NCI-H748 (cell line): ENCODE measurements around the gene LRSAM1.
A peak's percentile ranks its signal among the peaks of the same experiment; 100 is the strongest.

Experiments used
- DNase-seq: peaks from one replicate; lab custom pipeline; 2025; ENCODE audit not compliant: unreplicated experiment; lab: John Stamatoyannopoulos, UW

Gene LRSAM1

GRCh38 chr9:127530206-127530941 lies 79.1 kb downstream of the LRSAM1 start:
- DNase-seq: no peak

DNA sequence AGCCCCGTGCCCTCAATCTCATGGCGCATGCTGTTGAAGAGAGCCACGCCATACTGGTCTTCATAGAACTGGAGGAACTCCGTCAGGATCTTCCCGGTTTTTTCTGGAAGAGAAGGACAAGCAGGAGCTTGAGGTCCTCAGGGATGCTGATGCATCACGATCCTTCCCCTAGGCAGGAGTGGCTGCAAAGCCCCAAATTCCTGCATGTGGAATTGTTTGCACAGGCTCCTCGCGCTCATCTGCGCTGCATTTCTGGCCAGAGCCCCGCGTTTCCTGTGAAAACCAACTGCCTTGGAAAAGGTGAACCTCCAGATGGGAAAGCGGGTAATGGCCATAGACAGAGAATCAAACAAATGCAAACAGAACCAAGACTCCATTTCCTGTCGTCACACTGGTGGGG lies 80.4 kb downstream of the LRSAM1 start:
- peak; percentile 16 for DNase-seq

DNA sequence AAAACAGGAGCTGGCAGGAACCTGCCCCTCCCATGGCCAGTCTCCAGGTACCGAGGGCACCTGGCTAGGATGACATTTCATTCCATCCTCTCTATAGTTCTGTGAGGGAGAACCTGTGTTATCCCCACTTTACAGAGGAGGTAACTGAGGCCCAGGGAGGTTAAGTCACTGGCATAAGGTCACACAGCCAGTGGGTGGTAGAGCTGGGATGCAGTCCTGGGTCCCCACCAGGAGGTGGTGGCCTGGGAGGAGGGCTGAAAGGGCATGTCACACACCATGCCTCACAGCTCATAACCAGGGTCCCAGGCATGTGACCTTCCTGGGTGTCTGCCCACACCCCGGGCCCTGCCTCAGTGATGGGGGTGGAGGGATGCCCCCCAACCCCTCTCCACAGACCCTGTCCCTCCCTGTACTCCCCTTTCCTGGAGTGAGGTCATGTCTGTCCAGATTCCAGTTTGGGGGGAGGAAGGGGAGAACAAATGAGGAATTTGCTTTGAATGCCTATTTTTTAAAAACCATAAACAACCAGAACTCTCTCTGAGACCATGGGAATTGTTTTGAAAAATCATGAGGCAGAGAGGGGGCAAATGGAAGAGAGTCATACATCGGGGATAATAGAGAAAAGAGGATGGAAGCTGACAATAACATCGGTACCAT lies 83.1 kb downstream of the LRSAM1 start:
- no peak for DNase-seq

- DNase-seq: no peak
Observed at GRCh38 chr9:127534931-127535330, 83.6 kb downstream of the LRSAM1 start.

- no peak for DNase-seq
Observed at GRCh38 chr9:127535396-127535795, 84.1 kb downstream of the LRSAM1 start.

DNA sequence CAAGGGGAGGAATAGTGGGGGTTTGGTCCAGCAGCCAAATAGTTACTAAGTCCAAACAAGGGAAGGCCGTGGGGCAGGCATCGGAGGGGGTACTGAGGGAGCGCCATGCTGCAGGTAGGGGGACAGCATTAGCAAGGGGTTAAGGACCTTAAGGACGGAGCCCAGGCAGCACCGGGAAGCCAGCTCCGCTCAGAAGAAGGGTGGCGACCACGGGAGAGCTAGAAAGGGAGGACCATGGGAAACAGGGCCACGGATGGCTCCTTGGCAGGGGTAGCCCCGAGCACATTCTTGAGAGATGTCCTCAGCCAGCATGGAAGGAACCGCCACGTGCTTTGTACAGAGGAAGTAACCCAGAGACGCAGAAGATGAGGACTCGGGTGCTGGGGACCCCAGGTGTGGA lies 84.5 kb downstream of the LRSAM1 start:
- no peak for DNase-seq

- DNase-seq: no peak
Observed at GRCh38 chr9:127536499-127536898, 85.2 kb downstream of the LRSAM1 start.

DNA sequence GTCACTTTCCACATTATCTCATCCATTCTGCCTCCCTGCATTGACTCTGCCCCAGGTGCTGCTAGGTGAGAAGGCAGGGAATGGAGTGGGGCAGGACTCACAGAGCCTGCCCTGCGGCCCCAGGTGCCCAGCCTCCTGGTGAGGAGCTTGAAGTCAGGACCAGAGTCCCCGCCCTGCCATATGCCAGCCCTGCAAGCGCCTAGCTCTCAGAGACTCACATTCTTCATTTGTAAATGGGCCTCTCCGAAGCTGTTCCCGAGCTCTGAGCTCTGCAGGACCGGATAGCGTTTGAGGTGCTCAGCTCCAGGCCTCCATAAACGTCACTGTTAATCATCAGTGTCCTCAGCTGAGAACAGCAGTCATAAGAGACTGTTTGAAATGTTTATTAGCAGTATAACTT lies 85.7 kb downstream of the LRSAM1 start:
- no peak for DNase-seq

- no peak for DNase-seq
Observed at GRCh38 chr9:127537792-127538191, 86.5 kb downstream of the LRSAM1 start.

GRCh38 chr9:127538849-127539258 lies 87.5 kb downstream of the LRSAM1 start:
- DNase-seq: no peak

DNA sequence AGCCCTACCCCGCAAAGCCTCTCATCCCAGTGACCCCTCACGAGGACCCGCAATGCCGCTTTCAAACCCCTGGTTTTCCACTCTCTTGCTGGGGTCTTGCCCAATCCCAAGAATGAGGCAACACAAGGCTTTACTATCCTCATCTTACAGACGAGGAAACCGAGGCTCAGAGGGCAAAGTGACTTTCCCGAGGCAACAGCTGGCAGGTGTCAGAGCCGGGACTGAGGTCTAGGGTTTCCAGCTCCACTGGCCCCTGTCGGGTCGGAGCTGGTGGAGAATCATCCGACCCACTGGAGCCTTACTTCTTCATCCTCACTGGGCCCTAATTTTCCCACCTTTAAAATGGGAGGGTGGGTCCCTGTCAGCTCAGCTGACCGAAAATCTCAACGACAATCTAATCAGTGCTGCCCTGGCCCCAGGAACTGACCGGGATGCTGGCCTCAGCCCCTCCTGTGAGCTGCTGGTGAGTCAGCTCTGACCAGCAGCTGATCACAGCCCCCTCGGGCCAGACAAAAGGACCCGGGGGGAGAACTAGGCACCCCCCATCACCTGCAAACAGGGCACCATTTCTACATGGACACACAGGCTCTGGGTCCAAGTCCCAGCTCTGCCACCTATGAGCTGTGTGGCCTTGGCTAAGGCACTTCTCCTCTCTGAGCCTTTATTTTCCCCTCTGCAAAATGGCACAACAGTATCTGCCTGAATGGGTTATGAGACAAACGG lies 88.1 kb downstream of the LRSAM1 start:
- DNase-seq: no peak

DNA sequence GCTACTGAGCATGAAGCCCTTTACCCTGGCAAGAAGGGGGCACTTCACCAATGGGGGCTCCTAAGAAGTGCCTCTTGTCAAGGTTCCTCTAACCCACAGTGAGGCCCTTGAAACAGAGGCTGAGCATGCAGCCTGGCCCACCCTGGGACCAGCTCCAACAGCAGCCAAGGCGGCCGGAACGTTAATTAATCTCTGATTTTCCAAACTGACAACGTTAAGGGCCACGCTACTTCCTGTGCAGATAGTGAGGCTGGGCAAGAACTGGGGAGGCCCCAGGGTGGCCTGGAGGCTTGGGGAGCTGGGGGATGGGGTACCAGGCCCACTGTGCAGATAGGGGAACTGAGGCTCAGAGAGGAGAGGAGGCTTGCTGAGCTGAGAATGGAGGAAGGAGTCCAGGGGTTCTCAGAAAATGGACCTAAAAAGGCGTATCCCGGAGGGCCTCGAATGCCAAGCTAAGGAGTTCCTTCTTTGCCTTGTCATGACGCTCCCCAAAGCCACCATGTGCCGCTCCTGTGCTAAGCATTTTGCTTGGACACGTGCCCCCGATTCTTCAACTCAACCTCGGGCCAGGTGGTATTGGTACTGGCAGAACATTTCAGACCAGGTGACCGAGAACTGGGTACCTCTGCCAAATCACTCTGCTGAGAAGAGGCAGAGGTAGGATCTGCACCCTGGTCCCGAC lies 88.8 kb downstream of the LRSAM1 start:
- DNase-seq: no peak

- no peak for DNase-seq
Observed at GRCh38 chr9:127540664-127541041, 89.3 kb downstream of the LRSAM1 start.

GRCh38 chr9:127541176-127541575 lies 89.9 kb downstream of the LRSAM1 start:
- no peak for DNase-seq

DNA sequence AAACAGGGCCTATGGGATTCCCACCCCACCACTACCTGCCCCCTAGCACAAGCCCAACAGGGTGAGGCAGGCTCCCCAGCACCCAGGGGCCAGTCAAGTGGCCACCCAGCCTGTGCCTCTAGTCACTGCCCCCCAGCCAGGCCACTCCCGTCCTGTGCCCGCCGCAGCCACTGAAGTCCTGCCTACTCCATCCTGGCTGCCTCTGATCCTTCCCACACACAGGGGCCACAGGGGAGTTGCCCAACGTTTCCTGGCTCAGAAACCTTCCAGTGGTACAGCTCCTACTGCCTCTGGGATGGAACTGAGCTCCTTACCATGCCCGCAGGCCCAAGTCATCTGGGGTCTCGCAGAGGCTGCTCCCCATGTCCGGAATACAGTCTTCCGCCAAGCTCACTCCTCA lies 90.6 kb downstream of the LRSAM1 start:
- no peak for DNase-seq

GRCh38 chr9:127543221-127543620 lies 91.9 kb downstream of the LRSAM1 start:
- DNase-seq: no peak

DNA sequence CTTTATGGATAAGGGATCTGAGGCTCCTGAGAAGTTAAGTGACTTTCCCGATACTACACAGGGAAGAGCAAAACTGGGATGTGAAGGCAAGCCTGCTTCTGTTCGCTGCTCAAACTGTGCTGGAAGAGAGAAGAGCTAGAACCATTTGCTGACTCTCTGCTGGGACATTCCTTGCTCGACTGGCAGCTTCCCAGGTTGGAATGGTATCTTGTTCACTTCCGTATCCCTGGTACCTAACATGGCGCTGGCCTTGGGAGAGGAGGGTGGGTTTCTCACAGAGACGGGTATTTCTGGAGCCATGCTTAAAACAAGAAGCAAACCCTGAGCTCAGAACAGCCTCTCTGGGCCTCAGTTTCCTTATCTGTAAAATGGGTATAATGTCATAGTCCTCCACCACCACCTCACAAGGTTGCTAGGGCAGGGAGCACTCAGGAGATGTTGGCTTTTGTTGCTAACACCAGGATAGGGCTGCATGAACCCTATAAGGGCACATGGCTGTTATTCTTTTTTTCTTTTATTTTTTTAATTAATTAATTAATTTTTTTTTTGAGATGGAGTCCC lies 92.7 kb downstream of the LRSAM1 start:
- no peak for DNase-seq

DNA sequence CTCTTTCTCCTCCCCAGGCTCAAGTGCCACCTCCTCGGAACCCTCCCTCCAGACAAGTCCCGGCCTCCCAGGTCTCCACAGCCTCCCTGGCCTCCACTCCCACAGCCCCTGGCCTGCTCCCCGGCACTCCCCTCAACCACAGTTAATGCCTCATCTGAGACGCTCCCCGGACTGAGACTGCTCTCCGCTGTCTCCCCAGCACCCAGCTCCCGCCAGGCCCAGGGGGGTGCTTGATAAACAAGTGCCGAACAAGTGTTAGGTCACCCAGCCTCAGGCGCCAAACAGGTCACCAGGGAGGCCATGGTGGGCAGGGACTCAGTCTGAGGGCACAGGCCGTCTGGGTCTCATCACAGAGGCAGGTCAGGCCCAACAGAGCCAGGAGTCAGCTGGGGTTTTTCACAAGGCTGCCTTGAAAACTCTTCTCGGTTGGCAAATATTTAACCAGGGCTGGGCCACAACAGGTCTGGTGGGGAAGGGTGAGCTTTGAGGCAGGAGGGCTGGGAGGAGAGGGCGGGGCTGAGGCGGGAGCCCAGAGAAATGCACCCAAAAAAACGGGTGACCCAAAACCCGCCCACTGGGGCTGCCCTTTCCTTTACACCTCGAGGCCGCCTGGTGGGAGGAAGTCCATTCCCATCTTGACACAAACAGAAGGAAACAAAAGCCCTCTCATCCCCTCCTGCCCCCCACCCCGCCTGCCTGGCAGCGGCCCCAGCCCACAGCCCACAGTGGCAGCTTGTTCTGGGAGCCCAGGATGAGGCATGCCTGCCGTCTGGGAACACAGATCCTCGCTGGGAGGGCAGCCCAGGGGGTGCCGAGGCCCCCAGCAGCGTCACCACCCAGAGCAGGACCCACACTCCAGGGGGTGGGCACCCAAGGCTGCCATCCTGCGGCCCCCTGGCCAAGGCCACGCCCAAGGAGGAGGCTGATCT lies 94.2 kb downstream of the LRSAM1 start:
- DNase-seq: peak; percentile 67

- DNase-seq: no peak
Observed at GRCh38 chr9:127546125-127546832, 95.0 kb downstream of the LRSAM1 start.
